H9 (cell line): Measurements from ENCODE around the gene NRGN. TPM values are rescaled to one million over a fixed set of nuclear protein-coding genes. Genes with fewer than 3 reads are reported as not detected.

Experiments
- DNase-seq: peaks from one replicate; pipeline ENCODE4 v3.0.0-alpha.2; 2017
- H2AFZ ChIP-seq: one replicate; pipeline ENCODE4 v1.6.1; 2013; ENCODE audit warnings: mild to moderate bottlenecking, low read length, control low read depth, moderate library complexity
- H2AK5ac ChIP-seq: 2 replicates; pipeline ENCODE4 v1.6.1; 2013; ENCODE audit warnings: low read length, control low read depth, mixed read lengths; ENCODE audit not compliant: insufficient read length
- H2BK120ac ChIP-seq: one replicate; pipeline ENCODE4 v1.6.1; 2013; ENCODE audit warnings: low read depth, mild to moderate bottlenecking, low read length, control low read depth, inconsistent platforms; ENCODE audit not compliant: poor library complexity, severe bottlenecking
- H2BK12ac ChIP-seq: 2 replicates; pipeline ENCODE4 v1.6.1; 2013; ENCODE audit warnings: low read length, control low read depth, mixed read lengths, low read depth; ENCODE audit not compliant: insufficient read length
- H2BK15ac ChIP-seq: 2 replicates; pipeline ENCODE4 v1.6.1; 2013; ENCODE audit warnings: low read depth, low read length, control low read depth
- H2BK20ac ChIP-seq: one replicate; pipeline ENCODE4 v1.6.1; 2013; ENCODE audit warnings: low read depth, mild to moderate bottlenecking, low read length, control low read depth, inconsistent platforms; ENCODE audit not compliant: poor library complexity, severe bottlenecking
- H2BK5ac ChIP-seq: 2 replicates; pipeline ENCODE4 v1.6.1; 2013; ENCODE audit warnings: low read length, control low read depth, mixed read lengths; ENCODE audit not compliant: insufficient read length
- H3K14ac ChIP-seq: 2 replicates; pipeline ENCODE4 v1.6.1; 2013; ENCODE audit warnings: low read length, control low read depth; ENCODE audit not compliant: insufficient read depth
- H3K18ac ChIP-seq: 2 replicates; pipeline ENCODE4 v1.6.1; 2013; ENCODE audit warnings: low read depth, mild to moderate bottlenecking, mixed read lengths, low read length, control low read depth; ENCODE audit not compliant: insufficient read length
- H3K23ac ChIP-seq: 2 replicates; pipeline ENCODE4 v1.6.1; 2013; ENCODE audit warnings: low read length, control low read depth, mixed read lengths, low read depth; ENCODE audit not compliant: insufficient read length
- H3K23me2 ChIP-seq: 2 replicates; pipeline ENCODE4 v1.6.1; 2013; ENCODE audit warnings: low read depth, mild to moderate bottlenecking, mixed read lengths, low read length, control low read depth; ENCODE audit not compliant: insufficient read length, poor library complexity, severe bottlenecking
- H3K27ac ChIP-seq: 2 replicates; pipeline ENCODE4 v1.5.1; 2013; ENCODE audit warnings: low read length, control low read depth, mixed read lengths, low read depth; ENCODE audit not compliant: insufficient read length
- H3K27me3 ChIP-seq: 2 replicates; pipeline ENCODE4 v1.6.1; 2013; ENCODE audit warnings: low read length, control low read depth, inconsistent platforms; ENCODE audit not compliant: insufficient read depth
- H3K4ac ChIP-seq: 2 replicates; pipeline ENCODE4 v1.6.1; 2013; ENCODE audit warnings: low read depth, mild to moderate bottlenecking, control low read depth, inconsistent platforms, low read length, moderate library complexity
- H3K4me1 ChIP-seq: 2 replicates; pipeline ENCODE4 v1.6.1; 2013; ENCODE audit warnings: low read length, control low read depth, inconsistent platforms; ENCODE audit not compliant: insufficient read depth
- H3K4me2 ChIP-seq: 2 replicates; pipeline ENCODE4 v1.6.1; 2013; ENCODE audit warnings: low read length, control low read depth, mixed read lengths; ENCODE audit not compliant: insufficient read length, insufficient read depth
- H3K56ac ChIP-seq: 2 replicates; pipeline ENCODE4 v1.6.1; 2013; ENCODE audit warnings: low read depth, mild to moderate bottlenecking, mixed read lengths, low read length, control low read depth; ENCODE audit not compliant: insufficient read length
- H3K79me1 ChIP-seq: 2 replicates; pipeline ENCODE4 v1.6.1; 2013; ENCODE audit warnings: low read depth, mild to moderate bottlenecking, moderate library complexity, low read length, control low read depth, inconsistent platforms; ENCODE audit not compliant: insufficient read depth, poor library complexity, severe bottlenecking
- H3K79me2 ChIP-seq: 2 replicates; pipeline ENCODE4 v1.6.1; 2013; ENCODE audit warnings: low read length, control low read depth, inconsistent platforms; ENCODE audit not compliant: insufficient read depth
- H3K9ac ChIP-seq: 2 replicates; pipeline ENCODE4 v1.6.1; 2013; ENCODE audit warnings: low read length, control low read depth, mixed read lengths; ENCODE audit not compliant: insufficient read length; ENCODE audit errors: extremely low read depth
- H3K9me3 ChIP-seq: one replicate; pipeline ENCODE4 v1.6.1; 2013; ENCODE audit warnings: low read depth, low read length, inconsistent platforms; ENCODE audit not compliant: control insufficient read depth
- H3T11ph ChIP-seq: one replicate; pipeline ENCODE4 v1.6.1; 2013; ENCODE audit warnings: mild to moderate bottlenecking, low read length, control low read depth, inconsistent platforms
- H4K20me1 ChIP-seq: one replicate; pipeline ENCODE4 v1.6.1; 2013; ENCODE audit not compliant: control insufficient read depth, insufficient read length, insufficient read depth
- H4K5ac ChIP-seq: 2 replicates; pipeline ENCODE4 v1.6.1; 2013; ENCODE audit warnings: low read depth, mild to moderate bottlenecking, mixed read lengths, low read length, control low read depth; ENCODE audit not compliant: insufficient read length
- H4K8ac ChIP-seq: replicated peaks from 2 replicates; pipeline ENCODE4 v1.6.1; 2013; ENCODE audit warnings: low read length, control low read depth, mixed read lengths, low read depth; ENCODE audit not compliant: insufficient read length
- H4K91ac ChIP-seq: 2 replicates; pipeline ENCODE4 v1.6.1; 2013; ENCODE audit warnings: low read depth, mild to moderate bottlenecking, moderate library complexity, mixed read lengths, low read length, control low read depth; ENCODE audit not compliant: insufficient read length
- H3K27ac Mint-ChIP-seq, 3 experiments: 2 replicates in 2 of 3; 3 replicates in 1 of 3; pipeline ENCODE4 v1.8.0; 2020 to 2021; ENCODE audit warnings: mixed read lengths in 3 of 3, mild to moderate bottlenecking in 1 of 3, moderate library complexity in 1 of 3
- H3K27me3 Mint-ChIP-seq: 2 replicates; pipeline ENCODE4 v1.8.0; 2021; ENCODE audit warnings: low read depth, mild to moderate bottlenecking, moderate library complexity, mixed read lengths
- H3K36me3 Mint-ChIP-seq, 3 experiments: 2 replicates in 2 of 3; 3 replicates in 1 of 3; pipeline ENCODE4 v1.8.0; 2020 to 2021; ENCODE audit warnings: low read depth in 3 of 3, mixed read lengths in 3 of 3; ENCODE audit not compliant: insufficient read depth in 1 of 3
- H3K4me1 Mint-ChIP-seq, 2 experiments: 2 replicates each; pipeline ENCODE4 v1.8.0; 2020; ENCODE audit warnings: mixed read lengths in 2 of 2
- H3K4me3 Mint-ChIP-seq, 2 experiments: 2 replicates in 1 of 2; 3 replicates in 1 of 2; pipeline ENCODE4 v1.8.0; 2020 to 2021; ENCODE audit warnings: mild to moderate bottlenecking in 2 of 2, mixed read lengths in 2 of 2, moderate library complexity in 1 of 2
- H3K9me3 Mint-ChIP-seq, 2 experiments: 2 replicates in 1 of 2; 3 replicates in 1 of 2; pipeline ENCODE4 v1.8.0; 2020; ENCODE audit warnings: mild to moderate bottlenecking in 2 of 2, mixed read lengths in 2 of 2, moderate library complexity in 1 of 2
- WGBS: extraction: QIAGEN DNeasy Blood & Tissue Kit; methylation state at CpG from one replicate; pipeline ENCODE4 v1.1.7; 2013; ENCODE audit warnings: missing lambda C conversion rate, low lambda C conversion rate, mixed read lengths; ENCODE audit not compliant: insufficient read length; ENCODE audit errors: extremely low coverage; 5-methylcytosine and 5-hydroxymethylcytosine counted together
- total RNA-seq: library from RNA; stranded (reverse); gene quantifications from 2 replicates; pipeline ENCODE4 v1.2.1, GENCODE V29; 2021
- TF ChIP-seq, protein P1 (sequence below): fragments of 200-600 bp; sonication (generic); conservative IDR thresholded peaks from 3 replicates; pipeline ENCODE4 v1.8.0; 2021; ENCODE audit warnings: antibody characterized with exemption, mild to moderate bottlenecking

NRGN gene
- total RNA-seq, 1 experiment from 2014 or later: 6.4 TPM

DNA sequence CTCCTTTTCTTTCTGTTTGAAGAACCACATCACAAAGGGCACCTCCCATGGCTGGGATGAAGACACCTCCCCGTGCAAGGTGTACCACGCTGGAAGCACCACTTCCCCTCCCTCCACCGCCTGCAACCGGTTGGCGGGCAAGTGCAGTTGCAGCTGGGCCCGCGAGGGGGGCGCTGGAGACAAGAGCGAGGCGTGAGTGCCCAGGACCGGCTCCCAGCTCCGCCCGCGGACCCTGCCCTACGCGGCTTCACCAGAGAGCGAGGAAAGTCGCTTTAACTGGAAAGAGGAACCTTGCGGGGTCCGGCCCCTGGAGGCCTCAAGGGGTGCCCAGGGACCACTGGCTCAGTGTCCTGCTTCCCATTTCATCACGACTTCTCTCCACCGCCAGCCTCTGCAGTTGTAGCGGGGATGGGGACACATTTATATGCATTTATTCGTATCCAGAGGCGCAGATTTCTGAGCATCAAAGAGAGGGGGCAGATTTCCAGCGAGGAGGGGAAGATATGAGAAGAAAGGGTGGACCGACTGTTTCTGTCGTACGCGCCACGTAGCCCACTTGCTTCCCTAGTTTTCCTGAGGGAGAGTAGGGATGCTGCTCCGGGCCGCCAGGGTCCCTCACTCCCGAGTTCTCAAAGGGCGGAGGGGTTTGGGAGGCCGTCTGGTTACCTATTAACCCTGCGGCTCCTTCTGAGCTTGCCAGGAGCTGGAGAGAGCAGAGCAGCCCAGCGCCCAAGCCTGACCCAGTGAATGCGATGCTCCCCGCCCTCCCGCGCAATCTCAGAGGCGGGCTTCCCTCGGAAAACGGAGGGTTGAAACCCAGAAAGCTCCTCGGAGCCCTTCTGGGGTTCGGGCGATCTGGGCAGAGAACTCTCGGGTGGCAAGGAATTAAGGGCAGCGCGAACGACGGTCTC lies 18.9 kb downstream of the NRGN start:
- peak; percentile 96 for DNase-seq
- no peaks in the 10 kb centered on the region for H3K4me1 ChIP-seq
- TF ChIP-seq, protein P1, sequence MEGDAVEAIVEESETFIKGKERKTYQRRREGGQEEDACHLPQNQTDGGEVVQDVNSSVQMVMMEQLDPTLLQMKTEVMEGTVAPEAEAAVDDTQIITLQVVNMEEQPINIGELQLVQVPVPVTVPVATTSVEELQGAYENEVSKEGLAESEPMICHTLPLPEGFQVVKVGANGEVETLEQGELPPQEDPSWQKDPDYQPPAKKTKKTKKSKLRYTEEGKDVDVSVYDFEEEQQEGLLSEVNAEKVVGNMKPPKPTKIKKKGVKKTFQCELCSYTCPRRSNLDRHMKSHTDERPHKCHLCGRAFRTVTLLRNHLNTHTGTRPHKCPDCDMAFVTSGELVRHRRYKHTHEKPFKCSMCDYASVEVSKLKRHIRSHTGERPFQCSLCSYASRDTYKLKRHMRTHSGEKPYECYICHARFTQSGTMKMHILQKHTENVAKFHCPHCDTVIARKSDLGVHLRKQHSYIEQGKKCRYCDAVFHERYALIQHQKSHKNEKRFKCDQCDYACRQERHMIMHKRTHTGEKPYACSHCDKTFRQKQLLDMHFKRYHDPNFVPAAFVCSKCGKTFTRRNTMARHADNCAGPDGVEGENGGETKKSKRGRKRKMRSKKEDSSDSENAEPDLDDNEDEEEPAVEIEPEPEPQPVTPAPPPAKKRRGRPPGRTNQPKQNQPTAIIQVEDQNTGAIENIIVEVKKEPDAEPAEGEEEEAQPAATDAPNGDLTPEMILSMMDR: peak; percentile 81
- H2BK20ac ChIP-seq: no peak overlapping the region
- no peak overlapping the region for H3K14ac ChIP-seq
- no peak overlapping the region for H3K18ac ChIP-seq
- no peak overlapping the region for H2AFZ ChIP-seq
- Mint-ChIP-seq H3K4me1 (peaks cover 39 to 63% of the 10 kb centered on the region in 2 experiments), H3K27ac (no peak overlapping the region), H3K4me3 (peak overlapping the region; percentile 65 to 81), H3K9me3 (peaks cover 0 to 9% of the 10 kb centered on the region in 2 experiments; a peak in 3 of 5 replicates), H3K36me3 (no peaks in the 10 kb centered on the region), H3K27me3 (peaks cover 76% of the 10 kb centered on the region)
- H3K27me3 ChIP-seq: peaks cover 75% of the 10 kb centered on the region
- peaks cover 24% of the 10 kb centered on the region for H3K23me2 ChIP-seq
- no peak overlapping the region for H4K5ac ChIP-seq
- no peaks in the 10 kb centered on the region for H3K79me1 ChIP-seq
- no peak overlapping the region for H3K27ac ChIP-seq
- H2AK5ac ChIP-seq: no peak overlapping the region
- H4K91ac ChIP-seq: no peak overlapping the region
- no peak overlapping the region for H3K9ac ChIP-seq
- WGBS: no CpG with 5 or more reads among the region's 53 CpGs
- no peak overlapping the region for H3K23ac ChIP-seq
- H3T11ph ChIP-seq: no peak overlapping the region
- no peak overlapping the region for H3K56ac ChIP-seq
- no peak overlapping the region for H3K4ac ChIP-seq
- no peak overlapping the region for H2BK15ac ChIP-seq
- H3K4me2 ChIP-seq: peak overlapping the region; percentile 49
- H2BK5ac ChIP-seq: no peak overlapping the region
- H4K8ac ChIP-seq: no peak overlapping the region
- H3K79me2 ChIP-seq: no peaks in the 10 kb centered on the region
- H2BK12ac ChIP-seq: no peak overlapping the region
- no peak overlapping the region for H2BK120ac ChIP-seq
- H3K9me3 ChIP-seq: no peaks in the 10 kb centered on the region
- no peaks in the 10 kb centered on the region for H4K20me1 ChIP-seq
